D341Med (cell line): ENCODE results near the gene MYO5B.
"Not testable (repeated sequence)": the region's sequence is repeated elsewhere in the genome, so short reads cannot be mapped to it uniquely, and the experiment has no call there.

Source experiments
- DNase-seq: peaks from one replicate; pipeline ENCODE4 v3.0.0; 2012; ENCODE audit warnings: low spot score

Gene MYO5B

DNA sequence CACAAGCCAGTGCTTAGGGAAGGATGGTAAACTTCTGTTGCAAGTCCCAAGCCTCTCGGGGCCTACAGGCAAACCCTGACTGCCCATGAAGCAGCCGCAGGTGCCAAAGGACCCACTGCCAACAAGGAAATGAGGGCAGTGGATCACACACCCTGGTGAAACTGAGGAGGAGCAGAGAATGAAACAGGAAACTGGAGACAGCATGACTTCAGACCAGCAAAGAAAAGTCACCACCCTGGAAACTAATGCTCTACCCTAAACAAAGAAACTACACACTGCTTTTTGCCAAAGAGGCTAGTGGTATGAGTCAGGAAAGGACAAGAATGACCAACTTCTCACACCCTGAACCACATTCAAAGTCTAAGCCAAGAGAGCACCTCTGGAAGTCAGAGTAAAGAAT is 97.2 kb downstream of the MYO5B start:
- no peak for DNase-seq

DNA sequence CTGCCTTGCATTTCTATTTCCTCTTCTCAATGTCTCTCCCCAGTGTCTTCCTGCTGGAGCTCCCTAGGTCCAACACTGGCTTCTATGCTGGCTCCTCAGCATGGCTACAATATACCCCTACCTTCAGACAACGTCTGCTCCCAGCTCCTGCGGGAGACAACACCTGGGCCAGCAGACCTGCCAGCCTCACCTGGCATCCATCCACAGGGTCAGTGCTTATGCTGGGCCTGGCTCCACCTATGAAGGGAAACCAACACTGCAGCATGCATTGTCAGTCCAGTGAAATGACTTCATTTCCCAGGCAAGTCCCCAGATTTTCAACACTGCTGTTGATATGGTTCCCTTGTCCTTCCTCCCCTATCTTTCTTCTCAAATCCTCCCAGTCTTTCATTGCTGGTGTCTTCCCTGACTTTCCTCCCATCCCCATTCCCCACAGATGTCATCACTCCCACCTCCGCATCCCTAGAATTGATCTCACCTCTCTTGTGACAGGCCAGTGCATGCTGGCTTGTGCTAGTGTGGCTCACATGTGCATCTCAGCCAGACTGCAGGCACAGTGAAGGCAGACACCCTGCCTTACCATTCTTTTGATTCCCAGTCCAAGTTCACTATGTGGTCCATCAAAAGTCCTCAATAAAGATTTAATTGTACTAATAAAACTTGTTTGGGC is 98.0 kb downstream of the MYO5B start:
- no peak for DNase-seq

DNA sequence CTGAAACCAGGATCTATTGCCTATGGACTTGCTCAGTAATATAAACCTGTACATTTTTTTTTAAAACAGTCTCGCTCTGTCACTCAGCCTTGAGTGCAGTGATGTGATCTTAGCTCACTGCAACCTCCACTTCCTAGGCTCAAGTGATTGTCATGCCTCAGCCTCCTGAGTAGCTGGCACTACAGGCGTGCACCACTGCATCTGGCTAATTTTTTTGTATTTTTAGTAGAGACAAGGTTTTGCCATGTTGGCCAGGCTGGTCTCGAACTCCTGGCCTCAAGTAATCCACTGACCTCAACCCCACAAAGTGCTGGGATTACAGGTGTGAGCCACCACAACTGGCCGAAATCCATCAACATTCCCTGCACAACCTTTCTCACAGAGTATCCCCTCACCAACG is 100.2 kb downstream of the MYO5B start:
- DNase-seq, result not testable (repeated sequence)

DNA sequence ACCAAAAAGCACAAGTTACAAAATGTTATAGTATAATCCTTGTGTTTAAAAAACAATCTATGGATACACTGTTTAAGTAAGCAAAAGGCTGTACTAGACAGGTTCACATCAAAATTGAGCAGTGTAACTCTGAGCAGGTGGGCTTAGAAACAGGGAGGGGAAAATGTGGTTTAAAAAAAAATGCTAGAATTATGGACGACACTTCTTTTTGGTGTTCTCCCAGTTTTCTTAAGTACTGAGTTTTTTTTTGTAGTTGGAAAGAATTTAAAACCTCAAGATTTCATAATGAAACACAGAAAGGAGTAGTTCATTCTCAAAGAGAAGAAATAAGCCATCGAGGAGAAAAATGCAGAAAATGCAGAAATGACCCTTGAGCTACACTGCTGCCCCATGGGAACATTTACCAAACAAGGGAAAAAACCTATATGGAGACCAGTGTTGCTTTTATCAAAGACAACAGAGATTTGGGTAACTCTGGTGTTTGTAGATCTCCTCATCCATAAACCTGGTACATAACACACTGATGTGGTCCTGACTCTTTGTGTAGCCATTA is 100.7 kb downstream of the MYO5B start:
- no peak for DNase-seq

DNA sequence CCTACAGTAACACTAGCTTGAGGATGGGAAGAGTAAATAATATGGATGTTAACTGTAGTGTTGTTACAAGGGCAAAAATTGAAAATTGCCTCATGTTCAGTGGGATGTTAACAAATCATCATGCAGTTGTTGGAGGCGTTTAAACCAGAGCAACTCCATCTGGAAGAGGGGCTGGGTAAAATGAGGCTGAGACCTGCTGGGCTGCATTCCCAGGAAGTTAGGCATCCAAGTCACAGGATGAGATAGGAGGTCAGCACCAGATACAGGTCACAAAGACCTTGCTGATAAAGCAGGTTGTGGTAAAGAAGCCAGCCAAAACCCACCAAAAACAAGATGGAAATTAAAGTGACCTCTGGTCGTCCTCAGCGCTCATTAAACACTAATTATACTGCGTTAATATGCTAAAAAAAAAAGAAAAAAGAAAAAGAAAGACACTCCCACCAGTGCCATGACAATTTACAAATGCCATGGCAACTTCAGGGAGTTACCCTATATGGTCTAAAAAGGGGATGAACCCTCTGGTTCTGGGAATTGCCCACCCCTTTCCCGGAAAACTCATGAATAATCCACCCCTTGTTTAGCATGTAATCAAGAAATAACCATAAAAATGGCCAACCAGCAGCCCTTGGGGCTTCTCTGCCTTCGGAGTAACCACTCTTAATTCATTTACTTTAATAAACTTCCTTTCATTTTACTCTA is 101.4 kb downstream of the MYO5B start:
- no peak for DNase-seq

DNA sequence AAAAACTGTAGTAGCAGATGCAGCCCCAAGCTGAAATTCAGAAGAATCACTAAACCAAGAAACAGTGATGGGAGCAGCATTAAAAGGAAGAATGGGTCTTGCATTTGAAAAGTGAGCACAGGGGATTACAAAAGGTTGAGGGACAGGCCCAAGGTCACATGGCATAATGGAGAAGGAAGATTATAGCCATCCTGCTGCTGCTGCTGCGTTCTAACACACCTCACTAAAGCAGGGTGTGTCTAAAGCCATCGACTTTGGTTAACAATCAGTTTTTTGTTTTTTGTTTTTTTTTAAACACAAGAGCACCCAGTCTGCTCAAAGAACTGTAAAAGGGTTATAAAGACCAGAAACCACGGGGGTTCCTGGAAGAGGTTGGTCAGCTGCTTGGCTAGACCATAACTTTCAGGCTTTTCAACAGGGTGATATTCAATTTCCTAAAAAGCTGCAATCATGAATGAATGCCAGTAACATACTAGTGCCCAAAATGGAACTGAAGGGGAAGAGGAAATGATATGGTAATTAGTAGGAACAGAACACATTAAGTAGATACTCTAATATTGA is 102.6 kb downstream of the MYO5B start:
- DNase-seq, result no peak

DNA sequence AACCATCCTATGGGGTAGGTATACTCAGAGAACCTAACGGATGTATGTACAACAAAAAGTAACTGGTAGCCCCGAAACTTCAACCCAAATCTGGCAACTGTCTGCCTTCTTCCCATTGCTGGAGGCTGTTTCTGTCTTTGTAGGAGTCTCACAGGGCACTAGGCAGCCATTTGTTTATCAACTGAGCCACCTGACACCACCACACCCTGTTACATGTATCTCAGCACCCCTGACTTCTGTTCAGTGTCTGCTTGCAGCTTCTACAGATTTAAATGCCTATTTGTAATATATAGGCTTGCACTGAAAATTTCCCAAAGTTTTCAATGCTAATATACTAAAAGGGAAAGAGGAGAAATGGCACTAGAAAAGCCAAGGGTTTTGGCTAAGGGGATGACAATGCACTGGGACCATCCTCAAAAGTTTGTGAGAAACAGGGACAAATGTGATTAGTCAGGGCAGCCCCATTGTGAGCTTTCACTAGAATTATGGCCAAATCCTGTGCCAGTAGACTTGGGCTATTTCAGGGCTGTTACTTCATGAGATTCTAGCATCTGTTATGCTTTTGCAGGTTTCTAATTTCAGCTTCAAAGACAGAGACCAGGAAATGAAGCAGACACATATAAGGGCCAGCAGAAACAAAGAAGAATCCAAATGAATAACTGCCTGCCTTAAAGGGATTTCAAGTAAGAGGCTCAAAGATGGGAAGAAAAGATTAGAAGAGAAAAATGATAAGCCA is 103.3 kb downstream of the MYO5B start:
- DNase-seq, result no peak

DNA sequence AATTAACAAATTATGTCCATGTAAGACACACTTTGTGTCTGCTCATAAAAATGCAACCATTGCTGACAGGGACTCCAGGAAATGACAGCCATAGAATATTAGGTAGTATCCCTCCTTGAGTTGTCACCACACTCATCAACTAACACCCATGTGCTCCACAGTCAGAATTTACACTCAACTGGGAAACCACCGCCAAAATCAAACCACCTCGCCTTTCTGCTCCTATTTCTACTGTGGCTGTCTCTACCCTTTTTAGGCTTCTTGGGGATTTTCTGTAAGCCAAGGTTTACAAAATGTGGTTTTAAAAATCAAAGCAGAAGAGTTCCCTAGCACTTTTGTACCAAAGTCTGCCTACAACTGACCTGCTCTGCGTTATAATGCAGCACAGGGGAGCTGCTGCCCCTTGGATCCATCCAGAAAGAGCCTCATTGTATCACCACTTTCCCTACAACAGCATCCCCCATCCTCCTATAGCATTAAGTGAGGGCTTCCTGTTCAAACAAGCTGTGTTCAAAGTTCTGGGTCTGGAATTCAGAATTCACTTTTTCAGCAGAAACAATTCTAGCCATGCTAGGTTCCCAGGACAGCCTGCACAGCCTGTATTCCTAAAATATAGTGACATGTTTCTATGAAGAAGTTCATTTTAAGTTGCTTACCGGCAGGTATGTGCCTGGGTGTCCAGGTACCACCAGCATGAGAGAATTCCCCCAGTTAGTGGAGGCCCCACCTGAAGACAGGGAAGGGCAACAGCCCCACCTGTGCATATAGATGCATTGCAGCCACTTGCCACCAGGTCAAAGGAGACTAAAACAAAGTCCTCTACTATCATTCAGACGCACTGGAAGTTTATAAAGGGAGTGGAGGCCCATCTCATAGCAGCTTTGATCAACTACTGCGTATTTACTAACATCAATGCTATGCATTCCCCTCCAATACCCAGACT is 104.3 kb downstream of the MYO5B start:
- no peak for DNase-seq

DNA sequence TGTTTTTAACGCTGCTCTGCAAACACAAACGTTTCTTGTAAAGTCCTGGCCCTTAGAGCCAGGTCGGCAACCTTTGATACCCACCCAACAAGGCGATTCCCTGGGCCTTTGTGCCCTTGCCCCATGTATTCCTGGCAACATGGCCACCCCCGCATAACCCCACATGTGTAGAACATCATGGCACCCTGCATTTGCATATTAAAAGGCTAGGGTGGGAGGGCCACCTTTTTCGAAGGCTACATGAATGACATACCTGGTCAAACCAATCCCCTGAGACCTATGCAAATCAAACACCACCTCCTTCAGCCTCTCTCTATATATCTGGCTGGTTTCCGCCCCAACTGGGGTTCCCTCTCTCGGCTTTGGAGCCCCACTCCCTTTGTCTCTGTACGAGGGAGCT is 105.2 kb downstream of the MYO5B start:
- no peak for DNase-seq

DNA sequence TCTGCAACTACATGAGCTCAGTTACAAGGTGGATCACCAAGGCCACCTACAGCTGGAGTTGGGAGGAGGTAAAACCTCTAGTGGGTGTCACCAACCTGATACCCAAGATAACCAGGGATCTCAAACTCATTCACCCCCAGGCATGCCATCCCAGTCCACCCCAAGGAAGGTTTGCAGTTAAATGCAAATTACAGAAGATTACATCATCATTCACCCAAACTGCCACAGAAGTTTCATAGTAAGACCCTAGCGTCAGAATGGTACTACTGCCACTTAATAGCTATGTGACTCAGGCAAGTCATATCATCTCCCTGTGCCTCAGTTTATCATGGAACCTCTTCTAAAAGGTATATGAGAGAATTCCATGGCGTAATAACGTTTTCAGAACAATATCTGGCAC is 111.2 kb downstream of the MYO5B start:
- DNase-seq, result no peak

DNA sequence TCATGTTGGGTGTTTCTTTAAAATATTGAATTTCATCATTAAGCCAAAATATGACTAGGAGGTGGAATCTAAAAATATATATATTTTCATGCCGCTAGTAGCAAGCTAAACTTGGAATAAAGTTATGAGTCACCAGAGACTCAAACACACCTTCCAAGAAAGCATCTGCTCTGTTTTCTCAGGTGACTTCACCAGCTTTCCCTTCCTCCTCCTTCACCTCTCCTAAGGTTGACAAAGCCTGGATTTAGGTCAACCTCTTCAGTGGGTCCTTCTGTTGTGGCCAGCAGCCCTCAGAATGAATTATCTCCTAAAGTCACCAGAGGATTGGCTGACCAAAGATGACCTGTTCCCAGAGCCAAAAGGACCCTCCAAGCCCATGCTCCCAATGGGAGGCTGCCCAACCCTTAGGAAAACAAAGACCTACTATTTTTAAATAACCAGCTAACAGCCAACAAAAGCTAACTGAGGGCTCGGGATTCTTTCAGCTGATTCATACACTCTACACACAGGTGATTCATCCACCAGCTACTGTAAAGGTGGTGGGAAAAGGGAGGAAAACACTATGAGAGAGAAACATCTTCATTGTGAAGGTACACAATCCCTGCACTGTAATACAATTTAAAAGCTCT is 113.9 kb downstream of the MYO5B start:
- DNase-seq, result no peak

DNA sequence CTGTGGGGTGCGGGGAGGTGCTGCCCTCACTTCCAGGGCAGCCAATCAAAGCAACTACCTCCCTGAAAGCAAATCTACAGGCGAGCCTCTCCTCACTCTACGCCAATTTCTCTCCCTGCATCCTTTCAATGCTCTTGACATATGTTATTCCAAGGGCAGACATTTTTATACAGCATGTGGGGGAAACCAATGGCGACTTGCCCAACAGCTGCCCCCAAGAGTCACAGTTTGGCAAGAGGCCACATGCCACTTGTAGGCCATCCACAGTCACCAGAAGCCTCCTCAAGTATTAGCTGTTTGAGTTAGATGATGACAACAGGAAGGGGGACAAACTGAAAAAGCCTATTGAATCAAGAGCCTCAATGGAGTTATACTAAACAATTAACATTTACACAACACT is 114.6 kb downstream of the MYO5B start:
- DNase-seq, result no peak

DNA sequence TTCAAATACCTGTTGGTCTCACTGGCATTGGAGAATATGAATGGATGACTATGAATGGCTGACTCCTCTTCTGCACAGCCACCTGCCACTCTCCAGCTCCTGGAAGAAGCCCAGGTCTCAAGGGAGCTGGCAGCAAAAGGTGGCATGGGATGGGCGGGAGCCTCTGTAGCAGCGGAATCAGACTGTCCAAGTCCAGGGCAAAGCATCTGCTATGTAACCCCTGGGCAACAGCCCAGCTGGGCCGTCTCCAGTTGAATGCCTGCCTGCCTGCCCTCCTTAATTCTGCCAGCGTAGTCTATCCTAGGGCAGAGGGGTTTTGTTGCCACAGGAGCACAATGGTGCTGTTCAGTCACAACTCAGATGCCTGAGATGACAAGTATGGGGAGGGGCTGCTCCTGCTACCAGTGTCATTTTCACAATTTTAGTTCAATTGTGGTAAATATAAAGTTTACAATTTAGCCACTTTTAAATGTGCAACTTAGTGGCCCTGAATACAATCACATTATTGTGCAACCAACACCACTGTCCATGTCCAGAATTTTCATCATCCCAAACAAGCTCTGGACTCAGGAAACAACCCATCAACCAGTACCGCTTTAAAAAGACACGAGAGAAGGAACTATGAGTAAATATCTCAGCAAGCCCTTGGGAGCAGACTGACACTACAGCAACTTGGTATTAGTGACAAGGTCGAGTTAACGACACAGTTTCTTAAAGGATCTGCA is 115.2 kb downstream of the MYO5B start:
- no peak for DNase-seq

DNA sequence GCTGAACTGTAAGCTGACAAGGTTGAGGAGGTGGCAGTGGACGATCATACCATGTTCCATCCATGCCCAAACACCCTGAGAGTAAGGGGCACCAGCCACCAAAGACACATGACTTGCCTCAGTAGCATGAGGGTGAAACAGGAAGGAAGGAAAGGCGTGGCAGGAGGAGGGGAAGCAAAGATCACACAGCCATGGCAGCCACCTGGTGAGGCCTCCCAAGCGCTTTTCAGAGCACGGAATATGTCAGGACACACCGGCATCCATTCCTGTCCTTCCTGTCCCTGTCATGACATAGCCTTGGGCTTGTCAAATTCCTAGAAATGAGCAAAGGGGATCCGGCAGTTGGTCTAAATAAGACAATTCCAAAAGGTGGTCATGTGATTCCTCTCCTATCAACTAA is 118.7 kb downstream of the MYO5B start:
- no peak for DNase-seq

DNA sequence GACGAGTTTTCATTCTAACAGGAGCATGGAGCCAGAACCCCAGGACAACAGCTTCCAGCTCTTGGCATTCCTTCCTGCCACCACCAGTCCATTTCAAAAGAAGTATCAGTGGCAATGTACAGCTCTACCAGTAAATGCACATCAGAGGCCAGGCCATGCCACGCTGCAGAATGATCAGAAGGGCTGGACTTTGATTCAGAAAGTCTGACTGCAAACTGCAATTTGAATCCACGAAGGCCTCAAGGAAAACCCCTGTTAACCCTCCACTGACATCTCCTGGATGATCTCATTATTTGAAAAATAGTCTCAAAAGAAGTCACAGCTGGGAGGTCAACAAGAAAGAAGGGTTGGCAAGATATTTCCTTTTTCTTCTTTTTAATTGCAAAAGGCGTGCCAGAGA is 119.2 kb downstream of the MYO5B start:
- no peak for DNase-seq

DNA sequence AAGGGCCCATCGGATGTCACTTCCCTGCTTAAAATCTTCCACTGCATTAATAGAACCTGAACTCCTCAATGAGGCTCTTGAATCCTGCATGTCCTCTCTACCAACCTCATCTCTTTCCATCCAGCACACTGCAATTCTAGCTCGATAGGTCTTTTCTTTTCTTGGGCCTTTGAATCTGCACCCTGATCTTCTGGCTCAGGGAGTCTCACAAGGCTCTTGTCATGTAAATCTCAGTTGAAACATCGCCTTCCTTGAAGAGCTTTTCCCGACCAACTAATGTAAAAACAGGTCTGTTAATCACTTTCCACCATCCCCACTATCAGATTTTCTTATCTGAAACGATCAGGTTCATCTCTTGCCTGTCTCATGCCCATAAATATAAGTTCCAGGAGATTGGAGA is 120.5 kb downstream of the MYO5B start:
- DNase-seq, result no peak

DNA sequence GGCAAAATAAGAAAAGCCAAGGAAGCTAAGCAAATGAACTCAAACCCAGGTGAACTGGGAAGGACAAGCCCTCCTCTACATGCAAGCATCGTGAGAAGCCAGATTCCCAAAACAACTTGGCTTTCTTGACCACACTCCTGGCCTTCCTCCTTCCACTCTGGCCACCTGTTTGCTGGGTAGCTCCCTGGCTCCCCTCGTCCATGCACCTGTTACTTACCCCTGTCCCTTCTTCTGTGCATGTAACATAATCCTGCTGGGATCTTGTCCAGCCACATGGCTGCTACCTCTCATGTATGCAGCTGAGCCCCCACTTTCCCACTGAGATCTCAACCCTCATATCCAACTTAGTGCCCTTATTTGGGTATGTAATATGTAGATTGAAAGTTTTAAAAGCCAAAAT is 121.6 kb downstream of the MYO5B start:
- DNase-seq, result no peak

DNA sequence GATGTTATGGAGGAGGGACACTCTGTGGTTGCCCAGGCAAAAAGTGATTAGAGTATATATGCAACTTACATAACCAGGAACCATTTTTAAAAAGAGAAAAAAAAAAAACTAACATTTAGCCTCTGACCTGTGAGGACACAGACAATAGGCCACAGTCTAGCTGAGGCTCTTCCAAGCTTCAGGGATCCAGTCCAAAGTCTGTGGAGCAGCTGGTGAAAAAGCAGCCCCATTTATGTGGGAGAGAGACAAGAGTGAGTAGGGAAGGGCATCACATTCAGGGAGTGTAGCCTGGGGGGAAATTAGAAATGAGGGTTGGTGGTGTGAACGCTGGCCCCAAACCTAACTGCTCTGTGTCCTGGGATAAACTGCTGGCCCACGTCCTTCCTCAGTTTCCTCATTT is 122.8 kb downstream of the MYO5B start:
- DNase-seq, result no peak

DNA sequence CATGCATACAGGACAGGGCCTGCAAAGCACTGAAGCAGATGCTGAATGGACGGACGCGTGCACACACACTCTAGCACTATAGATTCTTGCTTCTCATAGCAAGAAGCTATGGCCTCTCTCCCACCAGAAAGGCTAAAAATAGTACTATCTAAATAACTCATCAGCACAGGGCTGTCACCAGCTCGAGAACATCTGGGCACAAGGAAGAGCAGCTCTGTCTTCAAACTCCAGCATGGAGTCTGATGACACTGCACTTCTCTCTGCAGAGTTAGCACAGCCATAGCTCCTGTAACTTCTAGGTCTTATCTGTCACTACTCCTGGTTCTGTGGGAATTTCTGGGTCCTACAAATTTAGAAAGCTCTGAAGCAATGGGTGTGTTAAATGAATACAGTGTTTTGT is 123.5 kb downstream of the MYO5B start:
- DNase-seq, result no peak

DNA sequence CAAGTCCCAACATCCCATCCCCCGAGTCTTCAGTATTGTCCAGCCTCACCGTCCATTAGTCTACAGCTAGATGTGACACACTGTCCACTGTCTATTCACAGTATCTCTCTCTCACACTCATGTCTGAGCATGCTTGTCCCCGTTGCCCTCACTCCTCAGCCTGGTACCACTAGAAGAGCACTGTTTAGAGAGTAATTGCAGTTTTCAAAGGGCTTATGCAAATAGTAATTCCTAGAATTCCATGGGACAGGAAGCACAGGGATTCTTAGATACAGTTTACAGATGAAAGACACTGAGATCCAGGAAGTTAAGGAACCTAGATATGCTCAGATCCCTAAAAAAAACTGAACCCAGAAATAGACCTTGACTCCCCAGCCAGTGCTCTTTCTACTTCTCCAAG is 125.5 kb downstream of the MYO5B start:
- no peak for DNase-seq
